CD4-positive, alpha-beta T cell treated with Interleukin-6 for 4 hours (primary cell): ENCODE measurements around the gene TNFRSF8.
"Not testable (repeated sequence)": the region's sequence is repeated elsewhere in the genome, so short reads cannot be mapped to it uniquely, and the experiment has no call there.

Experiments used
- DNase-seq: peaks from one replicate; pipeline ENCODE4 v3.0.0-alpha.2; 2020; ENCODE audit warnings: mixed read lengths

TNFRSF8 gene

DNA sequence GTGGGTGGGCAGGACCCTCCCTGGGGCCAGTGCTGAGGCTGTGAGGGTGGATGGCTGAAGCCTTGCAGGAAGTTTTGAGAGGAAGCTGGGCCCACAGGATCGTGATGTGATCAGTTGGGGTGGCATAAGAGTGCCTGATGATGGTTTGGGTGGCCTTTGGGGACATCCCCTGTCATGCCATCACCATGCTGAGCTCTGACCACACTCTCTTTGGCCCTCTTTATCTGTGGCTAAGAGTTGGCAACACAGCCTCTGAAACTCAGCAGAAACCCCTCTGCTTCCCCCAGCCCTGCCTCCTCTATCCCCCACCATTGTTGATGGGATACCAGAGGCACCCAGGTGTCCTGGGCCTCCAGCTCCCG is 24.0 kb upstream of the TNFRSF8 start:
- DNase-seq = no peak

DNA sequence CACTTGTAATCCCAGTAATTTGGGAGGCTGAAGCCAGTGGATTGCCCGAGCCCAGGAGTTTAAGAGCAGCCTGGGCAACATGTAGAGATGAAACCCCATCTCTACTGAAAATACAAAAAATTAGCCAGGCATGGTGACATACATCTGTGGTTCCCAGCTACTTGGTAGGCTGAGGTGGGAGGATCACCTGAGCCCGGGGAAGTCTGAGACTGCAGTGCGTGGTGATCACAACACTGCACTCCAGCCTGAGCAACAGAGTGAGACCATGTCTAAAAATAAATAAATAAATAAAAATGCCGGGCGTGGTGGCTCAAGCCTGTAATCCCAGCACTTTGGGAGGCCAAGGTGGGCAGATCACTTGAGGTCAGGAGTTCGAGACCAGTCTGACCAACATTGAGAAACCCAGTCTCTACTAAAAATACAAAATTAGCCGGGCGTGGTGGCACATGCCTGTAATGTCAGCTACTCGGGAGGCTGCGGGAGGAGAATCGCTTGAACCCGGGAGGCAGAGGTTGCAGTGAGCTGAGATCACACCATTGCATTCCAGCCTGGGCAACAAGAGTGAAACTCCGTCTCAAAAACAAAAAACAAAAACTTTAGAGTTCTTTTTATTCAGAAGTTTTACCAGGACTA is 23.2 kb upstream of the TNFRSF8 start:
- not testable (repeated sequence) for DNase-seq

DNA sequence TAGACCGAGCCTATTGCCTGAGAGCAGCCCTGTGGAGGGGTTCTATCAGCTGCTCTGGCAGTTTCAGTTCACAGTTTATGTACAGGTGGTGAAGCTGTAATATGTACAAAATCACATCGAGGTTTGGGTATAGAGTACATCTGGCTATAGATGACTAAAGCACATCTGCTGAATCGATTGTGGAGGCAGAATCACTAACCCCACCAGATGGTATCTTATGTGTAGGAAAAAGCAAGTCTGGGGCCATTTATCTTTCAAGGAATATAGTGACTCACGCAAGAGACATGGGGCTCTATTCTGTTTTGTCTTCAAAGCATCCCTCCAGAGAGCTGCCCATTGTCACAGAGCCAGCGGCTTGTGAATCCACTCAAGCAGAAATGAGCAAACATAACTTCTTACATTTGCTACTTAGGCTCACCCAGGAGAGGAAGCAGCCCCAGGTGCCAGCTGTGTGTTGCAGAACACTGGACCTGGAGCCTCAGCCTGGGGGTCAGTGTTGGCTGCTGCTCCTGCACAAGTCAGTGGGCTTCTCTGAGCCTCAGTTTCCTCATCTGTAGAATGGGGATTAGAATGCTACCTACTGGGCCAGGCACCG is 22.5 kb upstream of the TNFRSF8 start:
- DNase-seq = no peak

DNA sequence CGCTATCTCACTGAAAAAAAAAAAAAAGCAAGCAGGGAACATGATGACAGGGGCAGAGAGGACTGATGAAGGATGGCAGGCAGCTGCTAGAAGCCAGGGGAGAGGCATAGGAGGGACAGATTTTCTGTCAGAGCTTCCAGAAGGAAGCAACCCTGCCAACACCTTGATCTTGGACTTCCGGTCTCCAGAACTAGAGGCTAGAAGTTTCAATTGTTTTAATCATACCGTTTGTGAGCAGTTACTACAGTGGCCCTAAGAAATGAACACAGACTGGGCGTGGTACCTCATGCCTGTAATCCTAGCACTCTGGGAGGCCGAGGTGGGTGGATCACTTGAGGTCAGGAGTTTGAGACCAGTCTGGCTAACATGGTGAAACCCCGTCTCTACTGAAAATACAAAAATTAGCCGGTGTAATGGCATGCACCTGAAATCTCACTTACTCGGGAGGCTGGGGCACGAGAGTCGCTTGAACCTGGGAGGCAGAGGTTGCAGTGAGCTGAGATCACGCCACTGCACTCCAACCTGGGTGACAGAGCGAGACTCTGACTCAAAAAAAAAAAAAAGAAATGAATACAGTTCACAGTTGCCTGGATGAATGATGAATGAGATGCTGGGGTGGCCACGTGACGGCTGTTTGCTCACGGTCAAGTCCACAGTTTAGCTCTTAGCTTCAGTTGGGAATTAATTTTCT is 18.8 kb upstream of the TNFRSF8 start:
- not testable (repeated sequence) for DNase-seq

DNA sequence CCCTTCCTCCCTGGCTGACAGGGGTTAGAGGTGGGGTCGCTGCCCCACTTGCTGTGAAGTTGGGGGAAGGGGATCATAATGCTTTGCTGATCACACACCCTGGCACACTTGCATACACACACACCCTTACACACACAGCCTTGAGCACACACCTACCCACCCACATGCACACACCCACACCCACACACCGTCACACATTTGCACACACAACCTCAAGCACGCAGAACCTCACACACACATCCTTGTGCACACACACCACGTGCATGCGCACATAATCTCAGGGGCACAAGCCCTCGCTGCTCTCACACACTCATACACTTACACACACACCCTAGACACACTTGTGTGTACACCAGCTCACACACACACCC is 16.4 kb upstream of the TNFRSF8 start:
- DNase-seq = no peak

DNA sequence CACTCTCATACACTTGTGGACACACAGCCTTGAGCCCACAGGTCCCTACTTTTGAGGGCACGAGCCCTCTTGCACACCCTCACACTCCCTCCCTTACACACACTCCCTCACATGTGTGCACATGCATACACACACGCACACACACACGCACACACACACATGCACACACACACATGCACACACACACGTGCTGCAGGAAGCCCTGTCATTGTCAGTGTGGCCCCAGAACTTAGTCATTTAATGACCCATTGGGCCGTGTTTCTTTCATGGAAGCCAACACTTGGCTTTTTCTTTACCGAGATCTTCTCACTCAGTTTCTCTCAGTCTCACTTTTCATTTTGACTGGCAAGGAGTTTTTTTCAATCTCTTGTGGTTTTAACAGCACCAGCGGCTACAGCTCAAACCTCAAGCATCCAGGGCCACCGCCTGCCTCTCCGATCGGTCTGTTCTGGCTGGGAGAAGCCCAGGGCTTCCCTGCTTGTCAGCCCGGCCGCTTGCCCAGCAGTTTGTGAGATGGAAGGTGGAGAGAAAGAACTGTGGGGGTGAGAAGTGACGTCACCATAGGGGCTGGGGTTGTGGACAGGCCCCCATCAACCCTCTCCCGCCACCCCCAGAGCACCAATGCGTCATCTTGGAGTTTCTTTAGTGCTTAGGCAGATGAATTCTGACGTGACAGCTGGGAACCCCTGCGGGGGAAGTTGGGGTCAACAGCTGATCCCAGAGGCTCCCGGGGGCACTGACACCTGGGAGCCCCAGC is 15.8 kb upstream of the TNFRSF8 start:
- peak; percentile 29 for DNase-seq

DNA sequence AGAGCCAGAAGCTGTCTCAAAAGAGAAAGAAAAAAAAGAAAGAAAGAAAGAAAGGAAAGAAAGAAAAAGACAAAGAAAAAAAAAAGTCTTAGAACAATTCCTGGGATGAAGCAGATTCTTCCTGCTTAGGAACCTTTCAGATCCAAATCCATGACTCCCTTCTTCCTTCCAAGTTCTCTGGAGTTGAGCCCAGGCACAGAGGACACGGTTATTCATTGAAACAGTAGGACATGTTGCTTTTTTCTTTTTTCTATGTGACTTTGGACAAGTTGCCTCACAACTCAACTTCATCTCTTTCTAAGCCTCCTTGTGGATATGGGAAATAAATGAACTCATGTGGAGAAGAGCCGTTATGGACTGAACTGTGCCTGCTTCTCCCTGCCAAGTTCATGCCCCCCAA is 14.7 kb upstream of the TNFRSF8 start:
- DNase-seq = no peak

DNA sequence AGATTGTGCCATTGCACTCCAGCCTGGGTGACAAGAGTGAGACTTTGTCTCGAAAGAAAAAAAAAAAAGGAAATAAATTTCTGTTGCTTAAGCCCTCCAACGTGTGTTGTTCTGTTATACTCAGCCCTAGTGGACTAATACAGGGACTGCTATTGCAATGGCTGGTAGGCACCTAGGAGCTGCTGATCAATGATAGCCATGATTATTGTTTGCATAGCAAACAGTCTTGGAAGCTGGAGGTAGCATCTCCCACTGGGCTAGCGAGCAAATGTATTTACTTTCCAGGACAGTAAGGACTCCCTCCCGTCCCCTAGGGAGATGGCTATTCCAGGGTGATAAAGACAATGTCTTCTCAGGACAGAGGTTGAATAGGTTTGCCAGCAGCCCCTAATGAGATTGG is 13.5 kb upstream of the TNFRSF8 start:
- no peak for DNase-seq

DNA sequence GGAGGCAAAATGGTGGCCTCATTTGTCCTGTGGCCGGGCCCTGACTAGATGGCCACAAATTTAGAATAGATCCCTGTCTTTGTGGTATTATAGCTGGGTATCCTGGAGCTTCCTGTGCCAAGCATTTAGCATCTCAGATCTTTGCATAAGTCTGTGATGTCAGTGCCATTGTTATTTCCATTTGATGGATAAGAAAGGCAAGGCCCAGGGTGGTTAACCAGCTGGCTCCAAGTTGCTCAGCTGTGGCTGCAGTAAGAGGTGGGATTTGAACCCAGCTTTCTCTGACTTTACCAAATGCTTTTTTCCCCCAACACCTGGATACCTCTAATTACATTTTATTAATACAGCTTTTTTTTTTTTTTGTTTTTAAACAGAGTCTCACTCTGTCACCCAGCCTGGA is 11.7 kb upstream of the TNFRSF8 start:
- DNase-seq = no peak

DNA sequence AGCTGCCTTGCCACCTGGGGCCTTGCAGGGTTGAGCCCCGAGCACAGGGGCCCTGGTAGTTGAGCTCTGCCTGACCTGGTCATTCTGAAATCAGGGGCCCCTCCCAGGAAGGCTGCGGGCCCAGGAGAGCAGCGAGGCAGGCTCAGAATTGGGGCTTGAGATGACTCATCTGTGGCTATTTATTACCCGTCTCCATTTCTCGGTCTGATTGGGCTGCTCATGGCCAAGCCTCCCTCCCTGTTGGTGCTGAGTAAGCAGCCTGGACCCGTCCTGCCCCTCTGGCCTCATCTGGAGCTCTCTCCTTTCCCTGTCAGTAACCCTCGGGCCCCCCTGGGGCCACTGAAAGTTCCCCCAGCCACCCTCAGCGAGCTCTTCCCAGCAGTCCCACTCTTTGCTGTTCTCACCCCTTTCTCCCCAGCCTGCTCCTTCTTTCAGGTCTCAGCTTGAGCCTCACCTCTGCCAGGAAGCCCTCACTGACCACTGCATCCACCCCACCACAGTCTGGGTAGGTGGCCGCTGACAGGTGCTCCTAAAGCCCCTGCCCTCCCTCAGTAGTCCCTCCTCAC is 11.0 kb upstream of the TNFRSF8 start:
- DNase-seq = peak; percentile 20

DNA sequence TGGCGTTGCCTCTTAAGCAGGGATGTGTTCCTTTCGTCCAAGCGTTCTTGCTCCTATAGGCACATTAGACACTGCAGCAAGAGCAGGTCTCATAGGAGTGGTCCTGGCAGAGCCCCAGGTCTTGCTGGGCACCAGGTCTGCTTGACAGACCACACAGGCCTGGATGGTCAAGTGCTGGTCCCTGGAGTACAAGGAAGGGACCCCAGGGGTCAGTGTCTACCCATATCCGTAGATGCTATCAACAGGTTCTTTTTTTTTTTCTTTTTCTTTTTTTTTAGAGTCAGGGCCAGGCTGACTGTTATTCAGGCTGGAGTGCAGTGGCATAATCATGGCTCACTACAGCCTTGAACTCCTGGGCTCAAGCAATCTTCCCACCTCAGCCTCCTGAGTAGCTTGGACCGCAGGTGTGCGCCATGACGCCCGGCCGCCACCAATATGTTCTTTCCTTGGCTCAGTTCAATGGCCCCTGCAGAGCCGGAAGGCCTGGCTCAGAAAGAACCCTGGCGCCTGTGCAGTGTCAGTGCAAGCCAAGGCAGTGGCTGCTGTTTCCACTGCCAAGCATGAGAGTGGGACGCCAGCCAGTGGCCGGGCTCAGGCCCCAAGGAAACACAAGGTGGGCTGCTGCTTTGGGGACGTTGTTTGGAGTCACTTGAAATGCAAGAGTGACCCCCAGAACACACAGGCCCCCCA is 10.0 kb upstream of the TNFRSF8 start:
- DNase-seq = no peak

DNA sequence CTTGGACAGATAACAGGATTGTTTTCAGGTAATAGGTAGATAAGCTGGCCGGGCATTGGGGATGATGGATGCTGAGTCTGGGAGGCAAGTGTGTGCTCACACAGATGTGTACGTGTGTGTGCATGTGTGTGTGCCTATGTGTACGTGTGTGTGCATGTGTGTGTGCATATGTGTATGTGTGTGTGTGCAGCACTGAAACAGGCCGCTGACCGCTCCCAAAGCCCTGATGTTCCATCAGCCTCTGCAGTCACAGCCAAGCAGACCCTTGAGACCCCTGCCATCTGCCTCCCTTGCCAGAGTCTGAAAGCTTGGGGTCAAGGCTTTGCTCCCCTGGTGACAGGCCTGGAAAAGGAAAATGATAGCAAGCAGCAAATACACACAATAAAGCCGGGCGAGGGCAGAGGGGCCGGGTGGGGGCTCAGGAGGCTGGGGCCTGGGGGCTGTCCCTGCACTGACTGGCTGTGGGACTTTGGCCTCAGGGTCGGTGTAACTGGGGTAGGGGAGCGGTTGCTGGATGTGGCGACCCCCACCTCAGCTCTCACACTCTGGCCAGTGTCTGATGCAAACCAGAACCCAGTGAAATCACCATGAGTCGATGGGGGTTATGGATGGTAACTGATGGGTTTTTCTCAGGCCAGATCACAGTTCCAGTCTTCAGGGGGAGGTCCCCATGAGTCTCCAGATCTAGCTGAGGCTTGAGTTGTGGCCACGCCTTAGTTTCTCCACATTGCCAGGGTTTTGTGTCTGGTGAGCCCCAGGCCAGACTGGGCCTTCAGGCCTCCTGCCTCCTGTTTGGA is 9.2 kb upstream of the TNFRSF8 start:
- no peak for DNase-seq

DNA sequence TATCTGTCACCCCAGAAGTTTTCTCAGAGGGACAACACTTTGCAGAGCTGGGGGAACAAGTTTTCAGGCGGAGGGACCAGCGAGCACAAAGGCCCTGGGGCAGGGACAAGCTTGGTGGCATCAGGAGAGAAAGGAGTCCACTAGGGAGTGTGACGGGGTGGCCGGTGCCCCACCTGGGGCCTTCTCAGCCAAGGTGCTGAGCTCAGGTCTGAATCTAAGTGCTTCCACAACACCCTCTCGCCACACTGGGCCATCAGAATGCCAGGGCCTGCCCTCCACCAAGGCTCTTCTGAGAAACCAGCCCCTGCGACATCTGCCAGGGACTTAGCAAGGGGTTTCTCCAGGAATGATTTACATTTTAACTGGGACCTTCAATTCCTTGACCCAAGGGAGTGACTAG is 7.8 kb upstream of the TNFRSF8 start:
- no peak for DNase-seq

DNA sequence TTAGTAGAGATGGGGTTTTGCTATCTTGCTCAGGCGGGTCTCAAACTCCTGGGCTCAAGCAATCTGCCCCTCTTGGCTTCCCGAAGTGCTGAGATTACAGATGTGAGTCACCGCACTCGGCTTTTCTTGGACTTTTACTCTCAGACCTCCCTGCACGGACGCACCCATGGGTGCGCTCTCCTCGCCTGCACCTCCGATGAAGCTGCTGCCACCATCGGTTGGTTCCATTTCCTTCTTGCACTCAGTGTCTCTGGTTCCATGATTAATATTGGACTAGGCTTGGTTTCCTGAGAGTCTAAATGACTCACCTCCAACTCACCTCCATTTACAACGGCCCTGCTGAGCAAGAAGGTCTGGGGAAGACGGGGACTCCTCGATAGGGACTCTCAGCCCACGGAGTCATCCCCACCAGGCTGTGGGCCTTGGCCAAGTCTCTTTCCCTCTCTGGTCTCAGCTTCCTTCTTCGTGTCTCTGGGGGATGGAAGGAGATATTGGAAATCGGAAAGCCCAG is 6.7 kb upstream of the TNFRSF8 start:
- DNase-seq = no peak

DNA sequence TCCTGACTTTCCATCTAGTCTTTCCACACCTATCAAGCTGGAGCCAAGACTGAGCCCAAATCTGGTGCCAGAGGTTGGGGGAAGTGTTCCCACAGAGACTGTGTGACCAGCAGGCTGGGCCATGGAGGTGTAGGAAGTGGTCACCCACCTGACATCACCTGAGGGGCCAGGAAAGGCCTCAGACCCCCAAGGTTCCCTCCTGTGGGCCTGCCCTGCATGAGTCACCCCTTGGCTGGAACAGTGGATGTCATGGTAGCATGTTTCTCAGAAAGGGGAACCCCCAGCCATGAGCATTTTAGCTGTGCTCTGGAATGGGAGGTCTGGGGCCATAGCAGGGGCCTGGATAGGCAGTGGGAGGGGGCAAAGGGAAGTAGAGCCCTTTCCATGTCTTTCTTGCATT is 5.7 kb upstream of the TNFRSF8 start:
- DNase-seq = no peak

DNA sequence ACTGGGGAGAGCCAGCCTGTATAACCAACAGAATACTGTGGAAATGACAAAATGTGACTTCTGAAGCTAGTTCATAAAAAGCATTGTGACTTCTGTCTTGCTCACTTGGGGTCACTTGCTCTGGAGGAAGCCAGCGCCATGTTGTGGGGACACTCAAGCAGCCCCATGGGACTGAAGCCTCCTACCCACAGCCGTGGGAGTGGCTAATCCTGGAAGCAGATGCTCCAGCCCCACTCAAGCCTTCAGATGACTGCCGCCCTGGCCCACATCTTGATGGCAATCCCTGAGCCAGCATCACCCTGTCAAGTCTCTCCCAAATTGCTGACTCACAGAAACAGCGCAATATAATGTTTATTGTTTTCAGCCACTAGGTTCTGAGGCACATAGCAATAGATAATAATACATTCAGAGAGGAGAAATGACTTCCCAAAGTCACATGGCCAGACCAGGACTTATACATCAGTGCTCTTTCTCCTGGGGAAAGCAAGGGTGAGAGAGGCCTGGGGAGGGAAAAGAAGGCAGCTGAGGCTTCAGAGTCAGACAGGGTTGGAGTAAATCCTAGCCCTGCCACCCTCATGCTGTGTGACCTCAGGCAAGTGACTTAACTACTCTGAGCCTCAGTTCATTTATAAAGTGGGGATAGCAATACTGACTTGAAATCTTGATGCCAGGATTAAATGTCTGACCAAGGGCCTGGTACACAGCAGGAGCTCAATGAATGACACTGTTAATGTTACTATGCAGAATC is 5.0 kb upstream of the TNFRSF8 start:
- DNase-seq = no peak

DNA sequence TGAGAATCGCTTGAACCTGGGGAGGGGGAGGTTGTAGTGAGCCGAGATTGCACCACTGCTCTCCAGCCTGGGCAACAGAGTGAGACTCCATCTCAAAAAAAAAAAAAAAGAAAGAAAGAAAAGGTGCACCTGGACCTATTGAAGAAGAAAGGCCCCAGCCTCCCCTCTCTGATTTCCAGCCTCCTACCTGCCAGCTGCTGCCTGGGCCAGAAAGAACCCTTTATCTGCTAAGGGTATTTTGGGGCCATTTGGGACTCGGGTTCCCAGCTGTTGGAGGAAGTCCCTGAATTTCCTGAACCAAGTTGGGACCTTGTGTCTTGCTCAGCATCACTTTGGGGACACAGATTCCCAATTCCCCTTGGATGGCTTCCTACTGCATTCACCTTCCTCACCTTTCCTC is 3.9 kb upstream of the TNFRSF8 start:
- no peak for DNase-seq

DNA sequence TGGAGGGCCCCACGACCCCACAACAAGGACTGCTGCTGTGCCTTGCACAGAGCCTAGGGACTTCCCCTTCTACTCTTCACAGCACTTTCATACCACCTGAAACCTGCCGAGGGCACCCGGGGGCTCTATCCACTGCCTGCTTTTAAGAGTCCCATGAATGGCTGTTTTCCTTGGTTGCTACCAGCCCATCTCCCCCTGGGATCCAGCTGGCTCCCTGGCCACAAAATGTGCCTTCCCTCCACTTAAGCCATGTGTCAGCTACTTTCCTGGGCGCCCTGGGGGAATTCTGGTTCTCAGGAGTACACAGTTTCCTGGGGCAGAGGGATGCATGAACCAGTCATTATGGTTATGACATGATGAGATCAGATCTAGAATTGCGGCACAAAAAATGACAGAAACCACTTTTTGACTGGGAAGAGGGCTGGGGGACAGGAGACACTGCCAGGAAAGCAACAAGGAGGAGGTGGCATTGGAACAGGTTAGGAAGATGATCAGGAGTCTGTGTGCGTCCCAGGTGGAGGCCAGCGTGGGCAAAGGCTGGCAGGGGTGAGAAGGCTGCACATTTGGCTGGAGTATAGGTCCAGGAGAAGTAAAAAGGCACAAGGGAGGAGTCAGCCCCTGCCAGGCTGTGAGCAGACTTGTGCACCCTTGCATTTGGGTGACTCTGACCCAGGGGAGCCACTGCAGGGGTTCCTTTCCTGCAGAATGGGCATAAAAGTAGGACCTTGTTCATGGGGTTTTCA is 3.2 kb upstream of the TNFRSF8 start:
- DNase-seq = no peak

DNA sequence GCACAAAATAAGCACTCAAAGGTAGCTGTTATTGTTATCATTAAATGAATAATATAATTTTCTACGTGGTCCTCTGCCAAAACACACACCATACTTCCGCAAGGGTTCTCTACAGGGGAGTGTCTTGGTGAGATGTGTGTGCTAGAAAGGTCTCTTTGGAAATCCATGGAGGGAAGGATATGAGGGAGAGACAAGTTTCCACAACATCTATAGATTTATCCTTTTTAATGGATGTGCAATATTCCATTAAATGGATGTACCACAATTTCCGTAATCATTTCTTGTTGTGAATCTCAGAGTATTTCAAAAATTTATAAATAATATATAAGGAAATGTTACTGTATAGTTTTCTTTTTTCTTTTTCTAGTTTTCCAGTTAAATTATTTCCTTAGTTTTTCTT is 2.6 kb upstream of the TNFRSF8 start:
- no peak for DNase-seq
